ENCODE data around the gene GPR101.
"Not testable (repeated sequence)": the region's sequence is repeated elsewhere in the genome, so short reads cannot be mapped to it uniquely, and the experiment has no call there.

The GPR101 gene

DNA sequence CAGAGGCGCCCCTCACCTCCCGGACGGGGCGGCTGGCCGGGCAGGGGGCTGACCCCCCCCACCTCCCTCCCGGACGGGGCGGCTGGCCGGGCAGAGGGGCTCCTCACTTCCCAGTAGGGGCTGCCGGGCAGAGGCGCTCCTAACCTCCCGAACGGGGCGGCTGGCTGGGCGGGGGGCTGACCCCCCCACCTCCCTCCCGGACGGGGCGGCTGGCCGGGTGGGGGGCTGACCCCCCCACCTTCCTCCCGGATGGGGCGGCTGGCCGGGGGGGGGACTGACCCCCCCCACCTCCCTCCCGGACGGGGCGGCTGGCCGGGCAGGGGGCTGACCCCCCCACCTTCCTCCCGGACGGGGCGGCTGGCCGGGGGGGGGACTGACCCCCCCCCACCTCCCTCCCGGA lies 33.6 kb downstream of the GPR101 start:
- DNase-seq (ENCODE audit: low read depth), result not testable (repeated sequence)

DNA sequence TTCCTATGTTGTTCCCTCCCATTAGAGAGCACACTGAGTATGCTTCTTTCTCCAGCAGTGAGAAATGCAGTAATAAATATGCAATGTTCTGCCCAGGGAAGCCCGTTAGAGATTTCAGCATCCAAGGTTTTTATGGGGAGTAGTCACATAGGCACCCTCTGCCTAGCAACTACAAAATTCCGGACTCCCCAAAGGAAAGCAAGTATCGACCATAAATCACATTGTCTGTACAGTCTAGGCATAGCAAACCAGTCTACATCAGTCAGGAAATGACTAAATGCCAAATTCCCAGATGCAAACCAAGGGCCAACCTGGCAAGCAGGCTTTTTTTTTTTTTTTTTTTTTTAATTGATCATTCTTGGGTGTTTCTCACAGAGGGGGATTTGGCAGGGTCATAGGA lies 34.8 kb downstream of the GPR101 start:
- no peak for DNase-seq (ENCODE audit: low read depth)
